CD14-positive monocyte (primary cell): ENCODE measurements around the gene HS3ST3B1. TPM values are rescaled to one million over a fixed set of nuclear protein-coding genes. Genes with fewer than 3 reads are reported as not detected.

ENCODE experiments used
- DNase-seq, 3 donors: peaks; one replicate each; pipeline ENCODE4 v3.0.0-alpha.2; 2011 to 2022
- H2AFZ ChIP-seq: 2 replicates; pipeline ENCODE4 v1.6.0; 2012; ENCODE audit warnings: mild to moderate bottlenecking, low read depth, low read length, inconsistent platforms; ENCODE audit not compliant: insufficient read depth, poor library complexity, severe bottlenecking
- H3K27ac ChIP-seq, 2 donors: 1 replicate in 1 of 2; 2 replicates in 1 of 2; pipeline ENCODE4 v1.5.1; 2012 to 2013; ENCODE audit warnings: low read length in 2 of 2, control low read depth in 1 of 2, inconsistent platforms in 1 of 2, low read depth in 1 of 2, mild to moderate bottlenecking in 1 of 2
- H3K27me3 ChIP-seq, 2 donors: one replicate each; pipeline versions ENCODE4 v1.6.0 to v1.6.1; 2011 to 2013; ENCODE audit warnings: low read length in 2 of 2; ENCODE audit not compliant: control insufficient read depth in 2 of 2, insufficient read depth in 2 of 2
- H3K36me3 ChIP-seq, 2 donors: replicated peaks in 1 of 2; 1 replicate in 1 of 2; 2 replicates in 1 of 2; pipeline versions ENCODE4 v1.5.1 to v1.6.1; 2012 to 2013; ENCODE audit warnings: low read length in 2 of 2, control low read depth in 1 of 2, inconsistent platforms in 1 of 2, mild to moderate bottlenecking in 1 of 2; ENCODE audit not compliant: insufficient read depth in 2 of 2, control insufficient read depth in 1 of 2
- H3K4me1 ChIP-seq, 2 donors: 1 replicate in 1 of 2; 2 replicates in 1 of 2; pipeline versions ENCODE4 v1.5.1 to v1.6.1; 2012 to 2013; ENCODE audit warnings: low read length in 2 of 2, control low read depth in 1 of 2, inconsistent platforms in 1 of 2, mild to moderate bottlenecking in 1 of 2, moderate library complexity in 1 of 2; ENCODE audit not compliant: insufficient read depth in 2 of 2, control insufficient read depth in 1 of 2
- H3K4me2 ChIP-seq: replicated peaks from 2 replicates; pipeline ENCODE3; 2012; ENCODE audit warnings: low read length, moderate library complexity, mild to moderate bottlenecking; ENCODE audit not compliant: poor library complexity, severe bottlenecking; ENCODE audit errors: extremely low read depth
- H3K4me3 ChIP-seq, 3 experiments: fragments of 200-600 bp in 1 of 3; sonication (generic) in 1 of 3; replicated peaks in 1 of 3; 1 replicate in 2 of 3; 2 replicates in 1 of 3; pipeline ENCODE4 v1.5.1; 2011 to 2013; ENCODE audit warnings: low read length in 3 of 3, mild to moderate bottlenecking in 3 of 3, control low read depth in 2 of 3, low read depth in 2 of 3, inconsistent platforms in 1 of 3, moderate library complexity in 1 of 3
- H3K79me2 ChIP-seq: 2 replicates; pipeline ENCODE4 v1.6.0; 2012; ENCODE audit warnings: mild to moderate bottlenecking, control low read depth, inconsistent platforms, low read length, moderate library complexity; ENCODE audit not compliant: insufficient read depth
- H3K9ac ChIP-seq: 2 replicates; pipeline ENCODE4 v1.6.0; 2017; ENCODE audit warnings: low read length, mild to moderate bottlenecking; ENCODE audit not compliant: insufficient read depth, poor library complexity, severe bottlenecking
- H3K9me3 ChIP-seq, 2 donors: replicated peaks in 1 of 2; 1 replicate in 1 of 2; 2 replicates in 1 of 2; pipeline versions ENCODE4 v1.5.1 to v1.6.1; 2012 to 2013; ENCODE audit warnings: low read length in 2 of 2, control low read depth in 1 of 2; ENCODE audit not compliant: control insufficient read depth in 1 of 2, insufficient read depth in 1 of 2
- H4K20me1 ChIP-seq: 2 replicates; pipeline ENCODE4 v1.6.0; 2012; ENCODE audit warnings: mild to moderate bottlenecking, low read length, control low read depth, moderate library complexity; ENCODE audit not compliant: insufficient read depth
- H3K27ac Mint-ChIP-seq, 7 donors: one replicate each; pipeline ENCODE4 v1.8.0; 2020; ENCODE audit warnings: mild to moderate bottlenecking in 7 of 7, mixed read lengths in 7 of 7, moderate library complexity in 6 of 7, inconsistent platforms in 2 of 7
- H3K27me3 Mint-ChIP-seq, 3 donors: one replicate each; pipeline ENCODE4 v1.8.0; 2021 to 2022; ENCODE audit warnings: low read depth in 3 of 3, mild to moderate bottlenecking in 3 of 3, mixed read lengths in 3 of 3, moderate library complexity in 3 of 3, inconsistent platforms in 1 of 3
- H3K36me3 Mint-ChIP-seq, 2 donors: one replicate each; pipeline ENCODE4 v1.8.0; 2020; ENCODE audit warnings: mixed read lengths in 2 of 2, inconsistent platforms in 1 of 2, mild to moderate bottlenecking in 1 of 2
- H3K4me1 Mint-ChIP-seq: one replicate; pipeline ENCODE4 v1.8.0; 2020; ENCODE audit warnings: mild to moderate bottlenecking, mixed read lengths
- H3K4me3 Mint-ChIP-seq, 2 donors: one replicate each; pipeline ENCODE4 v1.8.0; 2020; ENCODE audit warnings: mild to moderate bottlenecking in 2 of 2, mixed read lengths in 2 of 2, moderate library complexity in 1 of 2
- H3K9me3 Mint-ChIP-seq, 7 donors: one replicate each; pipeline ENCODE4 v1.8.0; 2020 to 2022; ENCODE audit warnings: mixed read lengths in 7 of 7, mild to moderate bottlenecking in 6 of 7, moderate library complexity in 6 of 7, inconsistent platforms in 2 of 7
- CTCF ChIP-seq: fragments of 200-600 bp; IDR thresholded peaks from one replicate; pipeline ENCODE4 v1.8.0; 2022; ENCODE audit warnings: antibody characterized with exemption, mild to moderate bottlenecking
- WGBS: methylation state at CpG from one replicate; pipeline ENCODE4 v1.1.5; 2013; ENCODE audit warnings: missing lambda C conversion rate; ENCODE audit not compliant: insufficient coverage; 5-methylcytosine and 5-hydroxymethylcytosine counted together
- intact Hi-C, 2 donors: fragments of 100-400 bp; cut with micrococcal nuclease; formaldehyde crosslinking; loops; one replicate each; pipeline versions ENCODE4 v1.15.0 to v1.15.1; 2023
- polyA plus RNA-seq, 3 donors: library from polyadenylated mRNA; depleted of rRNA in 1 of 3; unstranded in 2 of 3; stranded (reverse) in 1 of 3; fragments of 300-500 nt in 2 of 3; fragments of >200 nt in 1 of 3; fragmentation: Illumina TruSeq in 2 of 3; gene quantifications; 1 replicate in 2 of 3; 2 replicates in 1 of 3; pipeline ENCODE4 v1.2.3, GENCODE V29; 2012 to 2021

The HS3ST3B1 gene
- polyA plus RNA-seq, 3 donors = 0.09 to 0.73 (median 0.32) TPM

GRCh38 chr17:14374268-14374667 is 73.4 kb downstream of the HS3ST3B1 start:
- Mint-ChIP-seq H3K4me3 (no peak overlapping the region), H3K9me3 (peaks cover 0 to 4% (median 0%) of the 10 kb centered on the region in 7 donors), H3K36me3 (no peaks in the 10 kb centered on the region), H3K4me1 (no peaks in the 10 kb centered on the region), H3K27me3 (peaks cover 1 to 3% (median 2%) of the 10 kb centered on the region in 3 donors), H3K27ac (peak overlapping the region in 1 of 7 donors; percentile 25)
- Histone ChIP-seq H3K9ac (no peak overlapping the region), H3K4me2 (no peak overlapping the region), H3K4me3 (no peak overlapping the region), H2AFZ (no peak overlapping the region), H3K4me1 (no peaks in the 10 kb centered on the region), H3K27me3 (no peaks in the 10 kb centered on the region), H3K27ac (no peak overlapping the region), H3K79me2 (no peaks in the 10 kb centered on the region), H4K20me1 (no peaks in the 10 kb centered on the region), H3K36me3 (no peaks in the 10 kb centered on the region), H3K9me3 (no peaks in the 10 kb centered on the region)
- no peak for TF ChIP-seq CTCF
- no CpG with 5 or more reads among the region's 1 CpG for WGBS
- intact Hi-C loops = no loop called here
- no peak for DNase-seq

- no peaks in the 10 kb centered on the region for H3K9me3 Mint-ChIP-seq
- H3K4me3 Mint-ChIP-seq = no peak overlapping the region
- Histone ChIP-seq H3K4me1 (no peaks in the 10 kb centered on the region), H3K4me3 (no peak overlapping the region), H3K9ac (no peak overlapping the region), H2AFZ (no peak overlapping the region), H3K4me2 (no peak overlapping the region), H3K36me3 (no peaks in the 10 kb centered on the region), H4K20me1 (no peaks in the 10 kb centered on the region), H3K79me2 (no peaks in the 10 kb centered on the region), H3K27ac (no peak overlapping the region), H3K9me3 (no peaks in the 10 kb centered on the region), H3K27me3 (no peaks in the 10 kb centered on the region)
- H3K4me1 Mint-ChIP-seq = no peaks in the 10 kb centered on the region
- no peak for TF ChIP-seq CTCF
- H3K36me3 Mint-ChIP-seq = no peaks in the 10 kb centered on the region
- intact Hi-C loops = no loop called here
- DNase-seq = no peak
- WGBS = no CpG with 5 or more reads among the region's 3 CpGs
- no peak overlapping the region for H3K27ac Mint-ChIP-seq
- H3K27me3 Mint-ChIP-seq = peaks cover 1 to 3% (median 2%) of the 10 kb centered on the region in 3 donors
These were observed 75.8 kb downstream of the HS3ST3B1 start for GRCh38 chr17:14376666-14377065.
